K562 (cell line): ENCODE results near the gene CALML6.

Experiments used
- EZH2 ChIP-seq: IDR thresholded peaks from 2 replicates; pipeline ENCODE4 v1.6.1; 2012; ENCODE audit warnings: low read depth, mild to moderate bottlenecking, inconsistent platforms, low read length, borderline replicate concordance
- KLF1 ChIP-seq: fragments of 450-650 bp; IDR thresholded peaks from 2 replicates; pipeline ENCODE4 v1.6.1; 2016; ENCODE audit warnings: missing genetic modification characterization, missing compliant biosample characterization
- MTA3 ChIP-seq: fragments of 450-650 bp; formaldehyde crosslinking; IDR thresholded peaks from 2 replicates; pipeline ENCODE4 v1.6.1; 2017; ENCODE audit warnings: mild to moderate bottlenecking, borderline replicate concordance
- NFIC ChIP-seq: fragments of 450-650 bp; IDR thresholded peaks from 2 replicates; pipeline ENCODE4 v1.6.1; 2017; ENCODE audit warnings: mild to moderate bottlenecking, inconsistent platforms
- NFYB ChIP-seq: IDR thresholded peaks from 2 replicates; pipeline ENCODE4 v1.6.1; 2011; ENCODE audit warnings: mild to moderate bottlenecking, moderate library complexity; ENCODE audit not compliant: insufficient read length; ENCODE audit errors: extremely low read depth
- NR4A1 ChIP-seq, 2 experiments: fragments of 250-450 bp in 1 of 2; fragments of 450-650 bp in 1 of 2; sonication (Bioruptor Pico) in 1 of 2; IDR thresholded peaks; 2 replicates each; pipeline versions ENCODE4 v1.4.0 to v1.6.1; 2016 to 2020; ENCODE audit warnings: mild to moderate bottlenecking in 2 of 2, missing compliant biosample characterization in 1 of 2, missing genetic modification characterization in 1 of 2, moderate library complexity in 1 of 2
- RCOR1 ChIP-seq, 2 experiments: IDR thresholded peaks; 2 replicates each; pipeline ENCODE4 v1.6.1; 2012; ENCODE audit warnings: low read depth in 2 of 2, low read length in 2 of 2, borderline replicate concordance in 1 of 2, improper control_type of control experiment in 1 of 2
- TF ChIP-seq, protein P1 (sequence below): fragments of 150-350 bp; conservative IDR thresholded peaks from 2 replicates; pipeline ENCODE4 v1.6.1; 2014; ENCODE audit warnings: low read length
- TF ChIP-seq, protein P2 (sequence below), 3 experiments: IDR thresholded peaks in 2 of 3; conservative IDR thresholded peaks in 1 of 3; 2 replicates each; pipeline ENCODE4 v1.5.1; 2011 to 2012; ENCODE audit warnings: low read length in 3 of 3, mild to moderate bottlenecking in 3 of 3, control low read depth in 2 of 3, improper control_type of control experiment in 1 of 3, inconsistent platforms in 1 of 3, low read depth in 1 of 3, mixed read lengths in 1 of 3, moderate library complexity in 1 of 3; ENCODE audit not compliant: insufficient read depth in 2 of 3

DNA sequence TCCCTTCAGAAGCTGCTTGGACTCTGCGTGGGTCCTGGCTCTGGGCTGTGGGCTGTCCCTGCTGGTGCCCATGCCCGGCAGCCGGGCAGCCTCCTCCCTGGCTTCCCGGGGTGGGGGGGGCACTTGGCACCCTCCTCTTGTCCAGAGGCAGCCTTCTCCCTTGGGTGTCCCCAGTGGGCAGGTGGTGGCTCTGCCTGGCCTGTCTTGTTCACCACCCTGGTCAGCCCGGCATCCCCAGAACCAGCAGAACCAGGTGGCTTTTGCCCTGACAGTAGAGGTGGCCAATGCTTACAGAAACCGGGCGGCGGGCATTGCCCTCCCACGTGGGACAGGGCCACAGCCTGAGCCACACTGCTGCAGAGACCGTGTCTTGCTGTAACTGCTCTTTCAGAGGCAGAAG, 50.5 kb downstream of the CALML6 start:
- TF ChIP-seq NFYB (no peak), EZH2 (no peak), KLF1 (no peak), RCOR1 (IDR thresholded peaks at IDR 0.05; ENCODE audit: borderline replicate concordance in 1 of 2, low read depth in 2 of 2, low read length in 2 of 2) (no peak), NR4A1 (CRISPR knock-in tag; IDR thresholded peaks at IDR 0.05) (no peak), NR4A1 (tag; IDR thresholded peaks at IDR 0.05) (no peak), NFIC (no peak), MTA3 (no peak)
- TF ChIP-seq, protein P1, sequence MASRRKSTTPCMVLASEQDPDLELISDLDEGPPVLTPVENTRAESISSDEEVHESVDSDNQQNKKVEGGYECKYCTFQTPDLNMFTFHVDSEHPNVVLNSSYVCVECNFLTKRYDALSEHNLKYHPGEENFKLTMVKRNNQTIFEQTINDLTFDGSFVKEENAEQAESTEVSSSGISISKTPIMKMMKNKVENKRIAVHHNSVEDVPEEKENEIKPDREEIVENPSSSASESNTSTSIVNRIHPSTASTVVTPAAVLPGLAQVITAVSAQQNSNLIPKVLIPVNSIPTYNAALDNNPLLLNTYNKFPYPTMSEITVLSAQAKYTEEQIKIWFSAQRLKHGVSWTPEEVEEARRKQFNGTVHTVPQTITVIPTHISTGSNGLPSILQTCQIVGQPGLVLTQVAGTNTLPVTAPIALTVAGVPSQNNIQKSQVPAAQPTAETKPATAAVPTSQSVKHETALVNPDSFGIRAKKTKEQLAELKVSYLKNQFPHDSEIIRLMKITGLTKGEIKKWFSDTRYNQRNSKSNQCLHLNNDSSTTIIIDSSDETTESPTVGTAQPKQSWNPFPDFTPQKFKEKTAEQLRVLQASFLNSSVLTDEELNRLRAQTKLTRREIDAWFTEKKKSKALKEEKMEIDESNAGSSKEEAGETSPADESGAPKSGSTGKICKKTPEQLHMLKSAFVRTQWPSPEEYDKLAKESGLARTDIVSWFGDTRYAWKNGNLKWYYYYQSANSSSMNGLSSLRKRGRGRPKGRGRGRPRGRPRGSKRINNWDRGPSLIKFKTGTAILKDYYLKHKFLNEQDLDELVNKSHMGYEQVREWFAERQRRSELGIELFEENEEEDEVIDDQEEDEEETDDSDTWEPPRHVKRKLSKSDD: no peak
- TF ChIP-seq, protein P2, sequence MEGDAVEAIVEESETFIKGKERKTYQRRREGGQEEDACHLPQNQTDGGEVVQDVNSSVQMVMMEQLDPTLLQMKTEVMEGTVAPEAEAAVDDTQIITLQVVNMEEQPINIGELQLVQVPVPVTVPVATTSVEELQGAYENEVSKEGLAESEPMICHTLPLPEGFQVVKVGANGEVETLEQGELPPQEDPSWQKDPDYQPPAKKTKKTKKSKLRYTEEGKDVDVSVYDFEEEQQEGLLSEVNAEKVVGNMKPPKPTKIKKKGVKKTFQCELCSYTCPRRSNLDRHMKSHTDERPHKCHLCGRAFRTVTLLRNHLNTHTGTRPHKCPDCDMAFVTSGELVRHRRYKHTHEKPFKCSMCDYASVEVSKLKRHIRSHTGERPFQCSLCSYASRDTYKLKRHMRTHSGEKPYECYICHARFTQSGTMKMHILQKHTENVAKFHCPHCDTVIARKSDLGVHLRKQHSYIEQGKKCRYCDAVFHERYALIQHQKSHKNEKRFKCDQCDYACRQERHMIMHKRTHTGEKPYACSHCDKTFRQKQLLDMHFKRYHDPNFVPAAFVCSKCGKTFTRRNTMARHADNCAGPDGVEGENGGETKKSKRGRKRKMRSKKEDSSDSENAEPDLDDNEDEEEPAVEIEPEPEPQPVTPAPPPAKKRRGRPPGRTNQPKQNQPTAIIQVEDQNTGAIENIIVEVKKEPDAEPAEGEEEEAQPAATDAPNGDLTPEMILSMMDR (IDR thresholded peaks at IDR 0.05 in 2 of 3, conservative IDR thresholded peaks at IDR 0.05 in 1 of 3; ENCODE audit: insufficient read depth in 2 of 3, low read depth in 1 of 3, low read length in 3 of 3): no peak
